ENCODE data around the gene CAPN14. TPM values are rescaled to one million over a fixed set of nuclear protein-coding genes. Genes with fewer than 3 reads are reported as not detected.
A peak's percentile ranks its signal among the peaks of the same experiment; 100 is the strongest.

The CAPN14 gene
- total RNA-seq, 1 experiment from 2014 or later: not detected

GRCh38 chr2:31263636-31264190 lies 46.4 kb upstream of the CAPN14 start:
- BruUV-seq (replicated peaks): no TSS peak
- CTCF ChIA-PET: no interaction called here
- intact Hi-C loops (cut with micrococcal nuclease): no loop called here
- Histone ChIP-seq H3K9me2 (ENCODE audit: insufficient read depth) (no peaks in the 10 kb centered on the region), H3K4me2 (ENCODE audit: low read length) (no peak overlapping the region), H3K9ac (ENCODE audit: low read length) (no peak overlapping the region), H3K9me3 (ENCODE audit: control insufficient read depth in 1 of 2, insufficient read depth in 1 of 2, low read depth in 1 of 2, low read length in 2 of 2) (no peaks in the 10 kb centered on the region), H4K20me1 (ENCODE audit: insufficient read depth) (no peaks in the 10 kb centered on the region), H3K79me2 (ENCODE audit: insufficient read depth, low read length) (no peaks in the 10 kb centered on the region), H3K27ac (ENCODE audit: low read depth, low read length) (no peak overlapping the region), H2AFZ (ENCODE audit: low read depth, low read length, poor library complexity, severe bottlenecking) (no peak overlapping the region), H3K4me3 (replicated peaks in 1 of 2; ENCODE audit: low read depth in 1 of 2, low read length in 2 of 2) (no peak overlapping the region), H3K36me3 (ENCODE audit: control insufficient read depth in 1 of 2, insufficient read depth in 2 of 2, low read length in 2 of 2) (no peaks in the 10 kb centered on the region), H3K27me3 (ENCODE audit: insufficient read depth, low read length) (no peaks in the 10 kb centered on the region), H3K4me1 (ENCODE audit: control insufficient read depth in 1 of 2, insufficient read depth in 2 of 2, low read length in 2 of 2) (no peaks in the 10 kb centered on the region)
- RAD21 ChIA-PET (ENCODE audit: low non-redundant PET in 1 of 2, low total read pairs in 2 of 2, uncharacterized antibody in 2 of 2, unreplicated experiment in 2 of 2): no interaction called here
- DNase-seq (ENCODE audit: low read depth, low spot score) (no peak), ATAC-seq (peak; percentile 42)
- POLR2A ChIA-PET: no interaction called here
- TF ChIP-seq EZH2phosphoT487 (IDR thresholded peaks at IDR 0.05; ENCODE audit: borderline replicate concordance) (no peak), RAD21 (IDR thresholded peaks at IDR 0.05; ENCODE audit: low read depth) (peak; percentile 14; the same call in 1 of the 2 replicates)

GRCh38 chr2:31260870-31261269 lies 43.6 kb upstream of the CAPN14 start:
- RAD21 ChIA-PET (ENCODE audit: low non-redundant PET in 1 of 2, low total read pairs in 2 of 2, uncharacterized antibody in 2 of 2, unreplicated experiment in 2 of 2): no interaction called here
- no peak overlapping the region for H3K4me2 ChIP-seq (ENCODE audit: low read length)
- POLR2A ChIA-PET: no interaction called here
- no peak for DNase-seq (ENCODE audit: low read depth, low spot score)
- H3K4me3 ChIP-seq (replicated peaks in 1 of 2; ENCODE audit: low read depth in 1 of 2, low read length in 2 of 2): no peak overlapping the region
- H3K9me2 ChIP-seq (ENCODE audit: insufficient read depth): no peaks in the 10 kb centered on the region
- no peak for TF ChIP-seq JUND (IDR thresholded peaks at IDR 0.05)
- no peak for TF ChIP-seq CBX3 (IDR thresholded peaks at IDR 0.05; ENCODE audit: low read depth)
- no peak for TF ChIP-seq EZH2phosphoT487 (IDR thresholded peaks at IDR 0.05; ENCODE audit: borderline replicate concordance)
- no peak for TF ChIP-seq POLR2A (IDR thresholded peaks at IDR 0.05; ENCODE audit: borderline replicate concordance, extremely low read depth, insufficient read depth, insufficient read length)
- TF ChIP-seq, protein P1, sequence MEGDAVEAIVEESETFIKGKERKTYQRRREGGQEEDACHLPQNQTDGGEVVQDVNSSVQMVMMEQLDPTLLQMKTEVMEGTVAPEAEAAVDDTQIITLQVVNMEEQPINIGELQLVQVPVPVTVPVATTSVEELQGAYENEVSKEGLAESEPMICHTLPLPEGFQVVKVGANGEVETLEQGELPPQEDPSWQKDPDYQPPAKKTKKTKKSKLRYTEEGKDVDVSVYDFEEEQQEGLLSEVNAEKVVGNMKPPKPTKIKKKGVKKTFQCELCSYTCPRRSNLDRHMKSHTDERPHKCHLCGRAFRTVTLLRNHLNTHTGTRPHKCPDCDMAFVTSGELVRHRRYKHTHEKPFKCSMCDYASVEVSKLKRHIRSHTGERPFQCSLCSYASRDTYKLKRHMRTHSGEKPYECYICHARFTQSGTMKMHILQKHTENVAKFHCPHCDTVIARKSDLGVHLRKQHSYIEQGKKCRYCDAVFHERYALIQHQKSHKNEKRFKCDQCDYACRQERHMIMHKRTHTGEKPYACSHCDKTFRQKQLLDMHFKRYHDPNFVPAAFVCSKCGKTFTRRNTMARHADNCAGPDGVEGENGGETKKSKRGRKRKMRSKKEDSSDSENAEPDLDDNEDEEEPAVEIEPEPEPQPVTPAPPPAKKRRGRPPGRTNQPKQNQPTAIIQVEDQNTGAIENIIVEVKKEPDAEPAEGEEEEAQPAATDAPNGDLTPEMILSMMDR (IDR thresholded peaks at IDR 0.05 in 2 of 3, conservative IDR thresholded peaks at IDR 0.05 in 1 of 3; ENCODE audit: borderline replicate concordance in 1 of 3, insufficient read depth in 1 of 3, low read depth in 2 of 3, low read length in 2 of 3): no peak
- TF ChIP-seq EZH2 (IDR thresholded peaks at IDR 0.05): no peak
- TF ChIP-seq RAD21 (IDR thresholded peaks at IDR 0.05; ENCODE audit: low read depth): no peak
- TF ChIP-seq CEBPB (IDR thresholded peaks at IDR 0.05; ENCODE audit: low read depth): no peak
- TF ChIP-seq YY1 (IDR thresholded peaks at IDR 0.05; ENCODE audit: extremely low read depth, insufficient replicate concordance, low read depth, low read length): no peak
- TF ChIP-seq SP1 (IDR thresholded peaks at IDR 0.05; ENCODE audit: low read depth): no peak
- no peak overlapping the region for H2AFZ ChIP-seq (ENCODE audit: low read depth, low read length, poor library complexity, severe bottlenecking)
- H3K4me1 ChIP-seq (ENCODE audit: control insufficient read depth in 1 of 2, insufficient read depth in 2 of 2, low read length in 2 of 2): no peaks in the 10 kb centered on the region
- no peaks in the 10 kb centered on the region for H3K27me3 ChIP-seq (ENCODE audit: insufficient read depth, low read length)
- intact Hi-C loops (cut with micrococcal nuclease): no loop called here
- BruUV-seq (replicated peaks): no TSS peak
- no peak overlapping the region for H3K9ac ChIP-seq (ENCODE audit: low read length)
- no peaks in the 10 kb centered on the region for H4K20me1 ChIP-seq (ENCODE audit: insufficient read depth)
- no peaks in the 10 kb centered on the region for H3K9me3 ChIP-seq (ENCODE audit: control insufficient read depth in 1 of 2, insufficient read depth in 1 of 2, low read depth in 1 of 2, low read length in 2 of 2)
- H3K36me3 ChIP-seq (ENCODE audit: control insufficient read depth in 1 of 2, insufficient read depth in 2 of 2, low read length in 2 of 2): no peaks in the 10 kb centered on the region
- H3K79me2 ChIP-seq (ENCODE audit: insufficient read depth, low read length): no peaks in the 10 kb centered on the region
- CTCF ChIA-PET: no interaction called here
- H3K27ac ChIP-seq (ENCODE audit: low read depth, low read length): no peak overlapping the region
- ATAC-seq: no peak
